Upper lobe of left lung (tissue), 6 donors: ENCODE results near the gene XRCC2. TPM values are rescaled to one million over a fixed set of nuclear protein-coding genes. Genes with fewer than 3 reads are reported as not detected.

Experiments
- ATAC-seq, 2 donors: fragments of 200-7000 bp; cut with Tn5 transposase; one replicate each; pipeline ENCODE4 v1.9.1; 2022; ENCODE audit warnings: mild to moderate bottlenecking in 2 of 2, moderate library complexity in 2 of 2; ENCODE audit not compliant: low FRiP score in 2 of 2
- DNase-seq, 2 donors: peaks; one replicate each; pipeline ENCODE4 v3.0.0-alpha.2; 2019 to 2020
- H3K27ac ChIP-seq, 4 donors: fragments of 200-600 bp; sonication (generic); one replicate each; pipeline ENCODE4 v1.5.1; 2016 to 2019
- H3K27me3 ChIP-seq, 4 donors: fragments of 200-600 bp; sonication (generic); one replicate each; pipeline ENCODE4 v1.5.1; 2017 to 2019
- H3K36me3 ChIP-seq, 4 donors: fragments of 200-600 bp; sonication (generic); one replicate each; pipeline ENCODE4 v1.5.1; 2016 to 2019
- H3K4me1 ChIP-seq, 4 donors: fragments of 200-600 bp; sonication (generic); one replicate each; pipeline ENCODE4 v1.5.1; 2018 to 2019
- H3K4me3 ChIP-seq, 4 donors: fragments of 200-600 bp; sonication (generic); one replicate each; pipeline ENCODE4 v1.5.1; 2017 to 2019; ENCODE audit warnings: mild to moderate bottlenecking in 2 of 4, moderate library complexity in 1 of 4
- H3K9me3 ChIP-seq, 4 donors: fragments of 200-600 bp; sonication (generic); one replicate each; pipeline ENCODE4 v1.5.1; 2018 to 2019
- EP300 ChIP-seq, 4 donors: sonication (generic); formaldehyde crosslinking; IDR thresholded peaks; one replicate each; pipeline ENCODE4 v1.5.1; 2017; ENCODE audit warnings: antibody characterized with exemption in 4 of 4, control low read depth in 2 of 4
- POLR2A ChIP-seq, 4 donors: fragments of 450-650 bp; IDR thresholded peaks; one replicate each; pipeline ENCODE4 v1.5.1; 2016 to 2017; ENCODE audit warnings: antibody characterized with exemption in 4 of 4, mild to moderate bottlenecking in 2 of 4
- POLR2AphosphoS5 ChIP-seq, 2 donors: sonication (generic); formaldehyde crosslinking; IDR thresholded peaks; one replicate each; pipeline ENCODE4 v1.5.1; 2017; ENCODE audit warnings: antibody characterized with exemption in 2 of 2
- WGBS, 2 donors: methylation state at CpG; one replicate each; pipeline ENCODE4 v1.1.5; 2017 to 2018; 5-methylcytosine and 5-hydroxymethylcytosine counted together
- total RNA-seq, 6 donors: library from RNA; depleted of rRNA in 4 of 6; stranded (reverse); fragments of >200 nt in 4 of 6; gene quantifications; one replicate each; pipeline versions ENCODE4 v1.1.0 to v1.2.1, GENCODE V29; 2016 to 2021
- TF ChIP-seq, protein P1 (sequence below), 6 experiments: fragments of 450-650 bp in 4 of 6; fragments of 200-600 bp in 2 of 6; sonication (generic) in 2 of 6; IDR thresholded peaks; one replicate each; pipeline ENCODE4 v1.5.1; 2016 to 2019; ENCODE audit warnings: antibody characterized with exemption in 6 of 6
- donor health status: DM: no; HTN: no; CAD: no; lungs with moderate emphysema.
- donor health status: DM: no; HTN: yes; CAD: no; lungs with severe emphysema.

XRCC2 gene
- total RNA-seq, 6 donors from 2014 or later: 0.46 to 1.3 (median 1.00) TPM

DNA sequence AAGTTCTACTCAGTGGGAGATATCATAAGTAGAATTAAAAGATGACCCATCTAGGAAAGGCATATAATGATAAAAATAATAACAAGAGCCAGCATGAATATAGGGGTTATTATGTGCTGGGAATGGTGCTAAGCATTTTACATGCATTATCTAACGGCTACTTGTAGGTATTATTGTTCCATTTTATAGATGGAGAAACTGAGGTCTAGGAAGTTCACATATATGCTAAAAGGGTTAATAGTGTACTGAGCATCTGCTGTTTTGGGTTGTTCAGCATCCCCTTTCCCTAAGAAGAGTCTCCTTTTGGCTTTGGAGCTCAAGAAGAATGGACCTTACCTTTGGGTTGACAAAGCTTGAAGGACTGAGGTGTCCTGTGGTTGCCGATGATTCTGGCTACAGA, 68.9 kb downstream of the XRCC2 start:
- WGBS, 2 donors: 75 to 97% methylated on average over 2 of the region's 2 CpGs
- no peak overlapping the region for H3K4me3 ChIP-seq
- no peak for DNase-seq
- no peaks in the 10 kb centered on the region for H3K36me3 ChIP-seq
- H3K4me1 ChIP-seq: no peaks in the 10 kb centered on the region
- no peak overlapping the region for H3K27ac ChIP-seq
- no peaks in the 10 kb centered on the region for H3K9me3 ChIP-seq
- TF ChIP-seq EP300 (IDR thresholded peaks at IDR 0.05): no peak
- TF ChIP-seq POLR2A (IDR thresholded peaks at IDR 0.05): no peak
- TF ChIP-seq POLR2AphosphoS5 (IDR thresholded peaks at IDR 0.05): no peak
- TF ChIP-seq, protein P1, sequence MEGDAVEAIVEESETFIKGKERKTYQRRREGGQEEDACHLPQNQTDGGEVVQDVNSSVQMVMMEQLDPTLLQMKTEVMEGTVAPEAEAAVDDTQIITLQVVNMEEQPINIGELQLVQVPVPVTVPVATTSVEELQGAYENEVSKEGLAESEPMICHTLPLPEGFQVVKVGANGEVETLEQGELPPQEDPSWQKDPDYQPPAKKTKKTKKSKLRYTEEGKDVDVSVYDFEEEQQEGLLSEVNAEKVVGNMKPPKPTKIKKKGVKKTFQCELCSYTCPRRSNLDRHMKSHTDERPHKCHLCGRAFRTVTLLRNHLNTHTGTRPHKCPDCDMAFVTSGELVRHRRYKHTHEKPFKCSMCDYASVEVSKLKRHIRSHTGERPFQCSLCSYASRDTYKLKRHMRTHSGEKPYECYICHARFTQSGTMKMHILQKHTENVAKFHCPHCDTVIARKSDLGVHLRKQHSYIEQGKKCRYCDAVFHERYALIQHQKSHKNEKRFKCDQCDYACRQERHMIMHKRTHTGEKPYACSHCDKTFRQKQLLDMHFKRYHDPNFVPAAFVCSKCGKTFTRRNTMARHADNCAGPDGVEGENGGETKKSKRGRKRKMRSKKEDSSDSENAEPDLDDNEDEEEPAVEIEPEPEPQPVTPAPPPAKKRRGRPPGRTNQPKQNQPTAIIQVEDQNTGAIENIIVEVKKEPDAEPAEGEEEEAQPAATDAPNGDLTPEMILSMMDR (IDR thresholded peaks at IDR 0.05): no peak
- no peaks in the 10 kb centered on the region for H3K27me3 ChIP-seq
- ATAC-seq: no peak

DNA sequence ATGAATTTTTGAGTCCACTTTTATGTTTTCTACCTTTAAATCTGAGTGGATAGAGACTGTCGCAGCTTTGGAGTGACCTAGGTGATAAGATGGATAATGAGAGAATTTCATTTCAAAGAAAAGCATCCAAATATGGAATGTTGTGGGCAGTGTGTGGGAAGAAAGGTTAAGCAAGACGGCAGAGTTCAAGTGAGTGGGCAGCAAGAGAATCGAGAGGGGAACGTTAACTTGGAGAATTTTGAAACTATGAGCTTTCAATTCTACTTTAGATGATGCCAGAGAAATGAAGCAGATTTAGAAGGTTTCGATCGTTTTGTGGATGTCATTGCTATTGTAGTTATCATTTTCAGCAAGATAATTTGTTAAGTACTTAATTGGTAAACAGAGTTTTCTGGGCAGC, 73.0 kb downstream of the XRCC2 start:
- H3K9me3 ChIP-seq: no peaks in the 10 kb centered on the region
- no peak overlapping the region for H3K4me3 ChIP-seq
- no peak overlapping the region for H3K27ac ChIP-seq
- TF ChIP-seq POLR2A (IDR thresholded peaks at IDR 0.05) (no peak), POLR2AphosphoS5 (IDR thresholded peaks at IDR 0.05) (no peak), EP300 (IDR thresholded peaks at IDR 0.05) (no peak)
- TF ChIP-seq, protein P1 (IDR thresholded peaks at IDR 0.05): no peak
- 53 to 63% methylated on average over 6 of the region's 6 CpGs for WGBS, 2 donors
- H3K36me3 ChIP-seq: no peaks in the 10 kb centered on the region
- H3K27me3 ChIP-seq: no peaks in the 10 kb centered on the region
- DNase-seq: no peak
- ATAC-seq: no peak
- no peaks in the 10 kb centered on the region for H3K4me1 ChIP-seq

DNA sequence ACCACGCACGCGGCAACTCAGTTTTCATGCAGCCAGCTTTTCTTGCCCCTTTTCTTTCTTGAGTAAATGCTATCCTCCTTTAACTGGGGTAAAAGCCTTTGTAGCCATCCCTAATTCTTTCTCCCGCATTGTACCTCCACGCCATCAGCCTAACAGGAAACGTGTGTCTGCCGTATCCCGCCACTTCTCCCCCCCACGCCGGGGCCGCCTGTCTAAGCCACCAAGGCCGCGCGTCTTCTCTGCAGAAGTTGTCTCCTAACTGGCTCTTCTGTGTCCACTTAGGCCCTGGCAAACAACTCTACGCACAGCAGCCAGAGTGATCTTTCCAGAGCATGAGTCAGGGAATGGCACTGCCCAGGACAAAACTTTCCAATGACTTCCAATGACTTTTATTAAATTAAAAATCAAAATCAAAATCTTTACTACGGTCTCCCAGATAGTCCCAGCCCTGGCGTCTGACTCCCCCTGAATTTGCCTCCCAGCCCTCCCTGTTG, 74.6 kb downstream of the XRCC2 start:
- TF ChIP-seq EP300 (IDR thresholded peaks at IDR 0.05): no peak
- TF ChIP-seq, protein P1 (IDR thresholded peaks at IDR 0.05): no peak
- TF ChIP-seq POLR2AphosphoS5 (IDR thresholded peaks at IDR 0.05): no peak
- TF ChIP-seq POLR2A (IDR thresholded peaks at IDR 0.05): no peak
- 92 to 97% methylated on average over 17 of the region's 17 CpGs for WGBS, 2 donors
- no peak for DNase-seq

DNA sequence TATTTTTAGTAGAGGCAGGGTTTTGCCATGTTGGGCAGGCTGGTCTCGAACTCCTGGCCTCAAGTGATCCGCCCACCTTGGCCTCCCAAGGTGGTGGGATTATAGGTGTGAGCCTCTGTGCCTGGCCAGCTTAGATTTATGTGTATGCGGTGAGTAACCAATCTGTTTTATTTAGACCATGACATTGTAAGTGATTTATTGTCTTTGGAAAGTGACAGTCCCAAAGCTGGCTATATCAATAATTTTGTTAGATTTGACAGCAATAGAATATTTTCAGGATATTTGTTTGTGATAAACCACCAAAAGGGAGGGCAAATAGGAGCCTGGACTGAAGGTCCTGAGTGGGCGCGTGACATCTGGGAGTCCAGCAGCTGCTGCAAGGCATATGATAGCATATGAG, 75.7 kb downstream of the XRCC2 start:
- no peak overlapping the region for H3K4me3 ChIP-seq
- WGBS, 2 donors: 97 to 98% methylated on average over 5 of the region's 5 CpGs
- H3K27me3 ChIP-seq: no peaks in the 10 kb centered on the region
- TF ChIP-seq POLR2A (IDR thresholded peaks at IDR 0.05) (no peak), POLR2AphosphoS5 (IDR thresholded peaks at IDR 0.05) (no peak), EP300 (IDR thresholded peaks at IDR 0.05) (no peak)
- TF ChIP-seq, protein P1 (IDR thresholded peaks at IDR 0.05): no peak
- H3K4me1 ChIP-seq: no peaks in the 10 kb centered on the region
- no peaks in the 10 kb centered on the region for H3K9me3 ChIP-seq
- ATAC-seq: no peak
- H3K36me3 ChIP-seq: no peaks in the 10 kb centered on the region
- H3K27ac ChIP-seq: no peak overlapping the region
- no peak for DNase-seq

More for the DNA sequence above, 74.6 kb downstream of the XRCC2 start:
- no peaks in the 10 kb centered on the region for H3K4me1 ChIP-seq
- no peak overlapping the region for H3K4me3 ChIP-seq
- no peaks in the 10 kb centered on the region for H3K27me3 ChIP-seq
- no peak for ATAC-seq
- H3K27ac ChIP-seq: no peak overlapping the region
- H3K9me3 ChIP-seq: no peaks in the 10 kb centered on the region
- no peaks in the 10 kb centered on the region for H3K36me3 ChIP-seq

DNA sequence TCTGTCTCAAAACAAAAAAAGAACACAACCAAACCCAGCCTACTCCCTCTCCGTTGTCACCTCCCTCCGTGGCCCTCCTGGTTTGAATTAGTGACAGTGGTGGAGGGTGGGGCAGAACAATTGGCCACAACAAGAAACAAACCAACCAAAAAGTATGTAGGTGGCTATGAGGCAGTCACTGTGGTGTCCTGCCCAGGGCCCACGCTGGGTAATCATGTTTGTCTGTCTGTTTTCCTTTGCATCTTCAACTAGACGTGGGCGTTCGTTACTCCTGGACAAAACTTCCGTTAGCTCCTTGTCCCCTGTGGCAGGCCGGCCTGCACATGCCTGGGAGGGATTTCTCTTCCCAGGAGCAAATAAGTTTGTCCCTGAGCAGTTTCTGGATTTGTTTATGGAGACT, 78.4 kb downstream of the XRCC2 start:
- TF ChIP-seq POLR2A (IDR thresholded peaks at IDR 0.05): no peak
- no peak for TF ChIP-seq EP300 (IDR thresholded peaks at IDR 0.05)
- TF ChIP-seq, protein P1 (IDR thresholded peaks at IDR 0.05): no peak
- no peak for TF ChIP-seq POLR2AphosphoS5 (IDR thresholded peaks at IDR 0.05)
- DNase-seq: no peak
- H3K36me3 ChIP-seq: no peaks in the 10 kb centered on the region
- no peaks in the 10 kb centered on the region for H3K9me3 ChIP-seq
- no peaks in the 10 kb centered on the region for H3K27me3 ChIP-seq
- H3K4me3 ChIP-seq: no peak overlapping the region
- no peak overlapping the region for H3K27ac ChIP-seq
- no peak for ATAC-seq
- 83 to 86% methylated on average over 8 of the region's 8 CpGs for WGBS, 2 donors
- H3K4me1 ChIP-seq: no peaks in the 10 kb centered on the region
